Hepatocyte (in vitro differentiated cells): ENCODE measurements around the gene LRMDA.

Experiments
- CTCF ChIP-seq: fragments of 200-600 bp; sonication (generic); IDR thresholded peaks from 2 replicates; pipeline ENCODE4 v1.5.1; 2016; ENCODE audit warnings: antibody characterized with exemption, mild to moderate bottlenecking; ENCODE audit not compliant: poor library complexity
- EZH2 ChIP-seq: fragments of 200-600 bp; sonication (generic); IDR thresholded peaks from 2 replicates; pipeline ENCODE4 v1.6.1; 2016; ENCODE audit warnings: antibody characterized with exemption, mild to moderate bottlenecking, borderline replicate concordance
- EZH2phosphoT487 ChIP-seq: fragments of 200-600 bp; sonication (generic); IDR thresholded peaks from one replicate; pipeline ENCODE4 v1.6.1; 2018; ENCODE audit warnings: antibody characterized with exemption, mild to moderate bottlenecking, low read depth, moderate library complexity; ENCODE audit not compliant: unreplicated experiment, severe bottlenecking

- TF ChIP-seq CTCF (no peak), EZH2 (no peak), EZH2phosphoT487 (no peak)
Measured at GRCh38 chr10:75738924-75739323, 307.5 kb downstream of the LRMDA start.
